Hematopoietic multipotent progenitor cell treated with erythropoietin and hydrocortisone succinate and interleukin-3 and kit ligand, for 6 days (in vitro differentiated cells): ENCODE data around the gene BLMH.

Experiments used
- DNase-seq: peaks from one replicate; pipeline ENCODE4 v3.0.0-alpha.2; 2015

The BLMH gene

GRCh38 chr17:30304778-30305177 is 13.0 kb upstream of the BLMH start:
- DNase-seq, result no peak

DNA sequence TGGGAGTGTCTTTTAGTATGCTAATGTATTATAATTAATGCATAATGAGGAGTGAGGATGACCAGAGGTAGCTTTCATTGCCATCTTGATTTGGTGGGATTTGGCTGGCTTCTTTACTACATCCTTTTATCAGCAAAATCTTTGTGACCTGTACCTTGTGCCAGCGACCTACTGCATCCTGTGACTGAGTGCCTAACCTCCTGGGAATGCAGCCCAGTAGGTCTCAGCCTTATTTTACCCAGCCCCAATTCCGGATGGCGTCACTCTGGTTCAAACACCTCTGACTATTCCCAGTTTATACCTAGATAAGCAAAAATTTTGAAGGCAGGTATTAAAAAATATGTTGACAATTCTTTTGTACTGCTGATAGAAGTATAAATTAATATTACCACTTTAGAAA is 10.5 kb upstream of the BLMH start:
- DNase-seq, result no peak

DNA sequence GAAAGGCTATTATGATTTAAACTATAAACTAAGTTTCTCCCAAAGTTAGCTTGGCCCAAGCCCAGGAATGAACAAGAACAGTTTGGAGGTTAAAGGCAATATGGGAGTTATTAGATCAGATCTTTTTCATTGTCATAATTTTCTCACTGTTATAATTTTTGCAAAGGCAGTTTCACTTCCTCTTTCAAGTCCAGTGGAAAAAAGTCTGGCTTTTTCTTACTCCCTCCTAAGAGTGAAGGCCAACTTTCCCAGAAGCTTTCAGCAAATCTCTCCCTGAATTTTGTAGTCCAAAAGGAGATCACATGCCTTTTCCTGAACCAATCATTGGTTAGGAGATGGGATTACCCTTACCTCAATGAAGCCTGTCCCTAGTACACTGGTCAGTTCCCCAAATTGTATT is 9.1 kb upstream of the BLMH start:
- no peak for DNase-seq

DNA sequence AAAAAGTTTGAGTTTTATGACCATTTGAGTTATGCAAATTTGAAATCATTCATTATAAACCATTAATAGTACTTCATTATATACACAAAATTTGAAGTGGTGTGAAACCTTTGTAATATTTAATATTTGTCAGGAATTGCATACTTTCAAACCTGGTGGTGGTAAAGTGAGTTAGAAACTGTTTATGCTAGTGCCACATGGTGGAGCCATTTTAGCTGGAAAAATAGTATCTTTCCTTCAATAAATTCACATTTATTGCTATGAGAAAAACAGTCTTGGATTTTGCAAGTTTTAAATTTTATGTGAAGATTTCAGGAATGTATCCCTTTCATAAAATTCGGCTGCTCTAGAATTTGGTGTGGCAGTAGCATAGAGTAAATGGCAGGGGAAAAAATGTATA is 7.3 kb upstream of the BLMH start:
- DNase-seq, result no peak

GRCh38 chr17:30297715-30298114 is 6.0 kb upstream of the BLMH start:
- DNase-seq, result no peak

GRCh38 chr17:30296499-30297080 is 4.8 kb upstream of the BLMH start:
- DNase-seq, result no peak

DNA sequence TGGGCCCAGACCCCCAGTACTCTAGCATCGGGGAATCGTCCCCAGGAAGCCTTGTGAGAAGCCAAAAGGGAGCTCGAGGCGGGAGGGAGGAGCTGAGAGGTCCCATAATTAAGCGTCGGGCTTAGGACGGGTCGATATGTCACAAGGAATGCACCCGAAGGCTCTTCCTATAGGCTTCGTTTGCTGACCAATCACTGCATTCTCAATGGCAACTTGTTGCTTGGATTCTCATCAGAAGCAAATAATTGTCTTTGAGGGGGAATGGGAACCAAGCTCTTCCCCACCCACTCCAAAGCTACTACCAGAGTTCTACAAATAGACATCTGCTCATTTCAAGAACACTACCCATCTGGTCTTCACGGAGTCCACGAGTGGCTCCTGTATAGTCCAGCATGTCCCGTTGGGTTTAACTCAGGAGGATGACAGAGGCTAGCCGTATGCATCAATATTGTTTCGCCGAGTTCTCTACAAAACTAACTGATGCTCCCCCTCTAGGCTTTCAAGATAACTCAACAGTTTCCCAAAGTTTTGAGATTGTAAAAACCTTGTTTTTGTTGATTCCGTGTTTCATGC is 628 bp upstream of the BLMH start:
- peak; percentile 64 for DNase-seq

GRCh38 chr17:30290696-30291542 is 825 bp downstream of the BLMH start:
- peak; percentile 66 for DNase-seq

DNA sequence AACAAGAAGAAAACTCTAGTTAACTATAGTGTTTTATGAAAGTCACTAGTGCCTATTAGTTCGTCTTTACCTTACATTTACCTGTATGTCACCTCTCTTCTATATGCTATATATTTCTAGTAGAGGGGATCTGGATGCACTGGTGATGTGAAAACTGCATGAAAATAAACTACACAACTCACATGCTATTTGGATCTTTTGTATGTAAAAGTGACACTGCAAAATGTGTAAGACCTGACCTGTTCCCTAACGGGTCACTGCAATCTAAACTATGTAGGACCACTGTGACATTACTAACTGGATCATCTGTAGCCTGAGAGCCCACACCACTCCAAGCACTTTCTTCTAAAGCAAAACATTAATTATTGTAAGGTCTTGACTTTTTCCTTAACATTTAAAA is 1.7 kb downstream of the BLMH start:
- no peak for DNase-seq

- DNase-seq, result no peak
Observed at GRCh38 chr17:30279156-30279555, 12.6 kb downstream of the BLMH start.

GRCh38 chr17:30278032-30278431 is 13.7 kb downstream of the BLMH start:
- peak; percentile 71 for DNase-seq

- DNase-seq, result no peak
Observed at GRCh38 chr17:30275911-30276310, 15.8 kb downstream of the BLMH start.

DNA sequence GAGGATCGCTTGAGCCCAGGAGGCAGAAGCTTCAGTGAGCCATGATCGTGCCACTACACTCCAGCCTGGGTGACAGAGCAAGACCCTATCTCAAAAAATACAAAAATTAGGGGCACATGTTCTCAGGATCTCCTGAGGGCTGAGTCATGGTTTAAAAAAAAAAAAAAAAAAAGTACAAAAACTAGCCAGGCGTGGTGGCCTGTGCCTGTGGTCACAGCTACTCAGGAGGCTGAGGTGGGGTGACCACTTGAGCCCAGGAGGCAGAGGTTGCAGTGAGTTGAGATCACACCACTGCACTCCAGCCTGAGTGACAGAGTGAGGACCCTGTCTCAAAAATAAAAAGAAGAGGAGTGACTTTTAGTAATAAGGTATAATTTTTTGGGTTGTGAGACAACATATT is 16.9 kb downstream of the BLMH start:
- DNase-seq, result no peak

- no peak for DNase-seq
Observed at GRCh38 chr17:30273373-30273772, 18.4 kb downstream of the BLMH start.

GRCh38 chr17:30271102-30271501 is 20.6 kb downstream of the BLMH start:
- no peak for DNase-seq

- DNase-seq, result no peak
Observed at GRCh38 chr17:30267625-30268024, 24.1 kb downstream of the BLMH start.

- no peak for DNase-seq
Observed at GRCh38 chr17:30263552-30264333, 28.0 kb downstream of the BLMH start.

- DNase-seq, result no peak
Observed at GRCh38 chr17:30256756-30257506, 34.8 kb downstream of the BLMH start.

GRCh38 chr17:30254150-30254549 is 37.6 kb downstream of the BLMH start:
- DNase-seq, result no peak

DNA sequence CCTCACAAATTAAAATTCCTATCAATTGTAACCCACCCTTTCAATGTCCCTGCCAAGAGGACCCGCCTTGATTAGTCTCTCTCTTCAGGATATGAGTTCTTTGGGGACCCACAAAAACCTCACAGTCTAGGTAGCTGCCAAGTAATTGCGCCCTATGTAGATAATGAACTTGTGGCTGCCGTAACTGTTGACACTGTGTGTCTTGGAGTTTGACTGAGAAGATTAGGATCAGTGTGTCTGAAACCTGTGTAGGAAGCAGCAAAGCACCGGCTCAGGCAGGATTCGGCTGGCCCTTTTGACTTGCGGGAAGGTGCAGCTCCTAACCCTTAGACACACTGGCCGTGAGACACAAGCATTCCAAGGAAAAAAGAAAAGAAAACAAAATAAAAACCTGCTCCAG is 38.4 kb downstream of the BLMH start:
- peak; percentile 61 for DNase-seq

- DNase-seq, result no peak
Observed at GRCh38 chr17:30251931-30252330, 39.8 kb downstream of the BLMH start.

DNA sequence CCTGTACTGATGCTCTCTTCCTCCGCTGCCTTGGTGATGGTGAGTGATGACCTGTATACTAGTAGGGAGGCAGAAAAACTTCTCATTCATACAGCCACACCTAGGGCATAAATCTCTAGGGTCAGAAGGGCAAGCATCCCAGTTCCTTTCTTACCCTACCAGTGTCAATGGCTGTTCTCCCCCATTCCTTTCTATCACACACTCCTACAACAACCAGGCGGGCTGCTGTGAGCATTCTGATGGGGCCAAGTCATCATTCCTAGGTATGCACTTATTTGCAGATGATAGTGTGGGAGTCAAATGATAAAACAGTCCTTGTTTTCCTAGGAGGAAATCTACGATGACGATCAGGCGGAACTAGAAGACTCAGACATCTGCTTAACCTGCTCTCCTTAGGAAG is 42.3 kb downstream of the BLMH start:
- DNase-seq, result no peak

DNA sequence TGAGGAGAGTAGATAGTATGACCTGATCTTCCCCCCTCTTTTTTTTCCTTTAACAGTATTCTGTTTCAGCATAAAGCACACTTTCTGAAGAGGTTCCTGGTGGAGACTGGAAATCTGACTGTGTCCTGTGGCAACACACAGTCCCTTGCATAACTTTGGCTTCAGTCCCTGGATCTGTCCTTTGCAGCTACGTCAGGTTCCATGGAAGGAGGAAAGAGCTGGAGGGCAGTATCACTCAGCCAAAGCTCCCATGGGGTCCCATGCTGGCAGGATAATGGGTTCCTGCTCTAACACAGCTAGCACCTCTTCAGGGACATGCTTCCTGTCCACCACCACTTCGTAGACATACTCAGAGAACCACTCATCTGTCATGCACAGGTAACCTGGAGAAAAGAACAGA is 43.0 kb downstream of the BLMH start:
- DNase-seq, result no peak
